Gastrocnemius medialis (tissue), 4 donors: ENCODE data around the gene CLSTN2. TPM values are rescaled to one million over a fixed set of nuclear protein-coding genes. Genes with fewer than 3 reads are reported as not detected.

Experiments
- ATAC-seq, 2 donors: fragments of 150-250 bp; one replicate each; pipeline ENCODE4 v1.9.1; 2016
- DNase-seq, 2 donors: peaks; one replicate each; pipeline ENCODE4 v3.0.0-alpha.2; 2019
- H3K27ac ChIP-seq, 4 donors: fragments of 200-600 bp; sonication (generic); 1 replicate in 1 of 4; 2 replicates in 3 of 4; pipeline ENCODE4 v1.5.1; 2016 to 2018; ENCODE audit warnings: mild to moderate bottlenecking in 2 of 4, moderate library complexity in 1 of 4
- H3K27me3 ChIP-seq, 3 donors: fragments of 200-600 bp; sonication (generic) in 2 of 3; 1 replicate in 1 of 3; 2 replicates in 2 of 3; pipeline versions ENCODE4 v1.5.1 to v1.6.0; 2016 to 2019; ENCODE audit warnings: mild to moderate bottlenecking in 1 of 3, moderate library complexity in 1 of 3
- H3K36me3 ChIP-seq, 2 donors: fragments of 200-600 bp; sonication (generic) in 1 of 2; one replicate each; pipeline ENCODE4 v1.5.1; 2017 to 2018
- H3K4me1 ChIP-seq, 2 donors: fragments of 200-600 bp; sonication (generic) in 1 of 2; one replicate each; pipeline ENCODE4 v1.5.1; 2016 to 2017; ENCODE audit warnings: mild to moderate bottlenecking in 2 of 2
- H3K4me3 ChIP-seq, 4 donors: fragments of 200-600 bp; sonication (generic) in 3 of 4; 1 replicate in 1 of 4; 2 replicates in 3 of 4; pipeline ENCODE4 v1.5.1; 2016 to 2019; ENCODE audit warnings: mild to moderate bottlenecking in 2 of 4
- H3K9me3 ChIP-seq, 3 donors: fragments of 200-600 bp; sonication (generic) in 2 of 3; 1 replicate in 1 of 3; 2 replicates in 2 of 3; pipeline ENCODE4 v1.5.1; 2016 to 2019
- CTCF ChIP-seq, 5 experiments: fragments of 450-650 bp in 3 of 5; fragments of 200-600 bp in 2 of 5; sonication (generic) in 2 of 5; IDR thresholded peaks in 4 of 5; conservative IDR thresholded peaks in 1 of 5; 1 replicate in 4 of 5; 2 replicates in 1 of 5; pipeline ENCODE4 v1.5.1; 2016 to 2019; ENCODE audit warnings: antibody characterized with exemption in 5 of 5, mild to moderate bottlenecking in 3 of 5, moderate library complexity in 3 of 5
- POLR2A ChIP-seq, 2 donors: fragments of 450-650 bp; IDR thresholded peaks; one replicate each; pipeline ENCODE4 v1.6.1; 2017; ENCODE audit warnings: antibody characterized with exemption in 2 of 2, mild to moderate bottlenecking in 2 of 2, moderate library complexity in 2 of 2
- in situ Hi-C, 4 donors: fragments of 200-750 bp; cut with MboI; loops; one replicate each; pipeline versions ENCODE4 v1.15.0 to v1.8.0; 2017; ENCODE audit warnings: low sequenced_read_pairs in 4 of 4
- intact Hi-C: fragments of 100-400 bp; cut with DNase I; formaldehyde crosslinking; loops from one replicate; pipeline ENCODE4 v1.15.1; 2023; ENCODE audit warnings: low total_unique reads
- total RNA-seq, 4 donors: library from RNA; depleted of rRNA; stranded (reverse); fragments of >200 nt; gene quantifications; one replicate each; pipeline versions ENCODE4 v1.1.0 to v1.2.3, GENCODE V29; 2016

The CLSTN2 gene
- total RNA-seq, 4 donors from 2014 or later = 1.1 to 4.9 (median 4.0) TPM

DNA sequence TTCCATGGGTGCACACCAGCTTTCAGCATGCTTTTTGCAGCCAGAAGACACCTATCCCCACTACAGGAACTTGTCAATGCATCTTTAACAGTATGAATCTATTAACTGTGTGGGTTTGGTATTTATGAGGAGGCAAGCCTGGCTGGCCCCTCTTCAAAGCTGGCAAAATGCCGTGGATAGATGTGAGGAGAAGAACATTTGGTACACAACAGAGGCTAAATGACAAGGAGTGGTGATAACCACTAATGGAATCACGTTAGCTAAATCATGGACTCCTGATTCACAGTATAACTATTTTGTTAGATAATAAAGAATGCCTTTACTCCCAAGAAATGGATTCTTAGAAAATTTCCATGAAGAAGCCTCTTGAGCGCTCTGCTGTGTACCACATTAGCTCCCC lies 187.2 kb downstream of the CLSTN2 start:
- in situ Hi-C loops = no loop called here
- Histone ChIP-seq H3K27me3 (no peaks in the 10 kb centered on the region), H3K27ac (no peak overlapping the region), H3K9me3 (no peaks in the 10 kb centered on the region), H3K36me3 (no peaks in the 10 kb centered on the region), H3K4me1 (no peaks in the 10 kb centered on the region), H3K4me3 (no peak overlapping the region)
- TF ChIP-seq POLR2A (IDR thresholded peaks at IDR 0.05) (no peak), CTCF (IDR thresholded peaks at IDR 0.05 in 4 of 5, conservative IDR thresholded peaks at IDR 0.05 in 1 of 5) (no peak)
- DNase-seq (no peak), ATAC-seq (no peak)
- intact Hi-C loops = no loop called here

- ATAC-seq (no peak), DNase-seq (no peak)
- TF ChIP-seq CTCF (IDR thresholded peaks at IDR 0.05 in 4 of 5, conservative IDR thresholded peaks at IDR 0.05 in 1 of 5) = no peak
- TF ChIP-seq POLR2A (IDR thresholded peaks at IDR 0.05) = no peak
- no peak overlapping the region for H3K4me3 ChIP-seq
- H3K9me3 ChIP-seq = no peaks in the 10 kb centered on the region
- H3K4me1 ChIP-seq = no peaks in the 10 kb centered on the region
- no peak overlapping the region for H3K27ac ChIP-seq
- no peaks in the 10 kb centered on the region for H3K36me3 ChIP-seq
- in situ Hi-C loops = no loop called here
- no peaks in the 10 kb centered on the region for H3K27me3 ChIP-seq
- intact Hi-C loops = no loop called here
Observed at GRCh38 chr3:140128217-140128616, 193.2 kb downstream of the CLSTN2 start.

GRCh38 chr3:140128631-140129030 lies 193.6 kb downstream of the CLSTN2 start:
- in situ Hi-C loops (no loop called here), intact Hi-C loops (no loop called here)
- Histone ChIP-seq H3K4me1 (no peaks in the 10 kb centered on the region), H3K4me3 (no peak overlapping the region), H3K27ac (no peak overlapping the region), H3K27me3 (no peaks in the 10 kb centered on the region), H3K9me3 (no peaks in the 10 kb centered on the region), H3K36me3 (no peaks in the 10 kb centered on the region)
- DNase-seq (peak in 1 of 2 donors; percentile 12), ATAC-seq (no peak)
- peak in 4 of 5 experiments; percentile 16 to 45 (median 32) for TF ChIP-seq CTCF (IDR thresholded peaks at IDR 0.05 in 4 of 5, conservative IDR thresholded peaks at IDR 0.05 in 1 of 5)
- no peak for TF ChIP-seq POLR2A (IDR thresholded peaks at IDR 0.05)

GRCh38 chr3:140129768-140130284 lies 194.8 kb downstream of the CLSTN2 start:
- DNase-seq = no peak
- no peak overlapping the region for H3K4me3 ChIP-seq
- no peak for ATAC-seq
- in situ Hi-C loops (no loop called here), intact Hi-C loops (no loop called here)
- TF ChIP-seq CTCF (IDR thresholded peaks at IDR 0.05 in 4 of 5, conservative IDR thresholded peaks at IDR 0.05 in 1 of 5) (no peak), POLR2A (IDR thresholded peaks at IDR 0.05) (no peak)
- no peaks in the 10 kb centered on the region for H3K36me3 ChIP-seq
- H3K9me3 ChIP-seq = no peaks in the 10 kb centered on the region
- no peaks in the 10 kb centered on the region for H3K4me1 ChIP-seq
- H3K27ac ChIP-seq = no peak overlapping the region
- no peaks in the 10 kb centered on the region for H3K27me3 ChIP-seq

GRCh38 chr3:140131895-140132294 lies 196.9 kb downstream of the CLSTN2 start:
- Histone ChIP-seq H3K27ac (no peak overlapping the region), H3K27me3 (no peaks in the 10 kb centered on the region), H3K4me3 (no peak overlapping the region), H3K9me3 (no peaks in the 10 kb centered on the region), H3K4me1 (peaks cover 0 to 10% of the 10 kb centered on the region in 2 donors), H3K36me3 (no peaks in the 10 kb centered on the region)
- TF ChIP-seq POLR2A (IDR thresholded peaks at IDR 0.05) (no peak), CTCF (IDR thresholded peaks at IDR 0.05 in 4 of 5, conservative IDR thresholded peaks at IDR 0.05 in 1 of 5) (no peak)
- intact Hi-C loops = no loop called here
- DNase-seq (no peak), ATAC-seq (no peak)
- in situ Hi-C loops = no loop called here
